Measurements from ENCODE around the gene SH3TC1.
A peak's percentile ranks its signal among the peaks of the same experiment; 100 is the strongest.

Gene SH3TC1

DNA sequence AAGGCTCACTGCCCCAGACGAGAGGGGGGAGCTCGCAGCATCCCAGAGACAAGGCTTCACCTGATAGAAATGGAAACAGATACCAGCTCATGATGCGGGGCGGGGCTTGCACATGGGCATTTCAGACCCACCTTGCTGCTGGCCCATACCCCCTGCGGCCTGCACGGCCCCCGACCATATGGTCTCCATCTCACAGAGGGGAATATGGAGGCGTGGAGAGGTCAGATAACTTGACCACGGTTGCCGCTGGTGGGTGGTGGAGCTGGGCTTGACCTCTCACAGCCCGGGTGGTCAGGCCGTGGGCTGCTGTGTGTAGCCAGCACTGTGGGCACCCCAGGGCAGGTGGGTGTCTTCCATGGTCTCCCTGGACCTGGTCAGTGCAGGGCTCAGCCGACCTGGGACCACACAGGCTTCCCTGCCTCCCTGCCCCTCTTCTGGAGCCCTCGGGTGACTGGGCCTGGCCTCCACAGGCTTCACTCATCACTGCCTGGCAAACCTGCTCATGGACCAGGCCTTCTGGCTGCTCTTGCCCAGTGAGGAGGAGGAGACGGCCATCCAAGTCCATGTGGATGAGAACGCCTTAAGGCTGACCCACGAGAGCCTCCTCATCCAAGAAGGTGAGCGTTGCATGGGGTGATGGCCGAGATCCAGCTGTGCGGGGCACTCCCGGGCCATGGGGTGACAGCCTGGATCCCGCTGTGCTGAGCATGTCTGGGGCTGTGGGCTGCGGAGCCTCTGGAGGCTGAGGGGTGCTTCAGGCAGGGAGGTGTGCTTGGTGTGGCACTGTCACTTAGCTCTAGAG is 16.8 kb downstream of the SH3TC1 start:
- no peak for DNase-seq (ENCODE audit: low spot score)

DNA sequence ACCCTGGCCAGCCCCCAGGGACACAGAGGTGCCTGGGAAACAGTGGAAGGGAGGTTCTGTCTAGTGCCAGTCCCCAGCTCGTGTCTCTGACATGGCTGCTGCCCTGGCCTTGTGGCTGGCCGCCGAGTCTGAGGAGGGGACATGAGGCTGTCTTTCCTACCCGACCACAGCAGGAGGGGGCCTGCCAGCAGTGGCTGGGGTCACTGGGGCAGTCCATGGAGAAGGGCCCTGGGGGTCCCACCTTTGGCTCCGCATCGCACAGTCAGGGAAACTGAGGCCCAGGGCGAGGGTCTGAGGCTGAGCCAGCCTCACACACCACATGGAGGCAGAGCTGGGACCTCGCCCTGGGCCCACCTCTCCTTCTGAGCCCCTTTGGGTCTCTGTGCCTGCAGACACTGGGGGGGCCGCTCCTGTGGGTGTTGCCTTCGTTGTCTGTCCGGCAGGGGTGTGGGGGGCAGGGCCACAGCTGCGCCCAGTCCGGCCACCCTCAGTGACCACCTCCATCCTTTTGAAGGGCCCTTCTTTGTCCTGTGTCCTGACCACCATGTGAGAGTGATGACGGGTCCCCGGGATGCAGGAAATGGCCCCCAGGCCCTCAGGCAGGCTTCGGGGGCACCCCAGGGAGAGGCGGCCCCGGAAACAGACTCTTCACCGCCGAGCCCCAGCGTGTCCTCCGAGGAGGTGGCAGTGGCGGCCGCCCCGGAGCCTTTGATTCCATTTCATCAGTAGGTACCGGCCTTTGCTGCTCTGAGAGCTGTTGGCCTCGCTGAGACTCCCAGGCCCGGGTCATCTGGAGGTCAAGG is 17.6 kb downstream of the SH3TC1 start:
- no peak for DNase-seq (ENCODE audit: low spot score)

DNA sequence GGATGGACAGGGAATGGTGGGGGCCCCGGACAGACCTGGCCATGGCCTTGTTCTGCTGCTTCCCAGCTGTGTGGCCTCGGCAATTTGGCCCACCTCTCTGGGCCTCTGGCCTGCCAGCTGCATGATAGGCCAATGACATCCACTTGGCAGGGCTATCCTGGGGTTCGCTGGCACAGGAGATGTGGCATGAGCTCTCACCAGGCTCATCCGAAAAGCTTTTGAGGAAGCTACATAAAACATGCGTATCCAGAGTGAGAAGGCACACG is 18.1 kb downstream of the SH3TC1 start:
- no peak for DNase-seq (ENCODE audit: low spot score)

DNA sequence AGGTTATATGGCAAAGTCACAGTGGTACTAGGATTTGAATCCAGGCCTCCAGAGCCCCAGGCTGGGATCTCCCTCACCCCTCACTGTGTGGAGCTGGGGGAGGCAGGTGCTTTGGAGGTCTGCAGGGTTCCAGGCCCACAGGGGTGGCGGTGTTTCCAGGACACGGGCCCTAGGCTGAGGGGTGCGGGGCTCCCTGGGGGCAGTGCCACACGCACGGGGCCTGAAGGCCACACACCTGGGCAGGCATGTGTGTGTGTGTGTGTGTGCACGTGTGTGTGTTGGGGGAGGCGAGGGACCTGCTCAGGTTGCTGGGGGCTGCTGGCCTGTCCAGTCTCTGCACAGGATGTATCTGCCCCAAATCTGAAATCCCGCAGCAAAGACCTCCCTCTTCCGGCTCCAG is 18.8 kb downstream of the SH3TC1 start:
- DNase-seq (ENCODE audit: low spot score) = no peak

DNA sequence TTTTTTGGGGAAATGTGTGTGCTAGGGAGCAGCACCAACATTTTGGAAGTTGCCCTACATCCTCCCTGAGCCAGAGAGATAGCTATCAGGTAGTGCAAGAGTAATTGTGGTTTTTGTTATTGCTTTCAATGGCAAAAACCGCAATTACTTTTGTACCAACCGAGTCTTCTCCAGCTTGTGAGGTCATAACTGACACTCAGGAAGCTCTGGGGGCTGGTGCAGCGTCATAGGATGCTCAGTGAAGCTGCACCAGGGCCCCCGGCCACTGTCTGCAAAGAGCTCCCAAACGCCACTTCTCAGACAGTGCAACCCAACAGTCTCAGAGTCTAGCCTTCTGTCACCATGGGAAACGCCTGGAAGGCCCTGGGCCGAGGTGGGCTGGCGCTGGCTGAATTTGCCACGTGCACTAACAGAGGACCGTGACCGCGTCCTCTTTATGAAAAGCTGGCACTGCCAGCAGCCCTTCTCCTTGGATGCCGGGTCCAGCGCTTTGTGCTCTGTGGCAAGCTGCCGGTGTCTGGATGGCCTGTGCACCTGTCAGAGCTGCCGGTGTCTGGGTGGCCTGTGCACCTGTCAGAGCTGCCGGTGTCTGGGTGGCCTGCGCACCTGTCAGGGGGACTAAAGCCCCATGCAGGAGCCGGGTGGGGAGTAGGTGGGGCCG is 19.4 kb downstream of the SH3TC1 start:
- DNase-seq (ENCODE audit: low spot score) = no peak

DNA sequence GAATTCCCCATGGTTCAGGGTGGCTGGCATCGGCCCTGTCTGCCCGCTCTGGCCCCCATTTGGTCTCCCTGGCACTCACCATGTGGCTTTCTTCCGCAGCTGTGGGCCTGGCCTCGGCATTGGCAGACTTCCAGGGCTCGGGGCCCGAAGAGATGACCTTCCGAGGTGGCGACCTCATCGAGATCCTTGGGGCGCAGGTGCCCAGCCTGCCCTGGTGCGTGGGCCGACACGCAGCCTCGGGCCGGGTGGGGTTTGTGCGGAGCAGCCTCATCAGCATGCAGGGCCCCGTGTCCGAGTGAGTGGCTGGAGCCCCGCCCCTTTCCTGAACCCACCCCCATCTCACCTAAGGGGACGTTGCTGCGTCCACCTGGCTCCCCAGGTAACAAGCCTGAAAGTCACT is 20.1 kb downstream of the SH3TC1 start:
- DNase-seq (ENCODE audit: low spot score) = no peak

DNA sequence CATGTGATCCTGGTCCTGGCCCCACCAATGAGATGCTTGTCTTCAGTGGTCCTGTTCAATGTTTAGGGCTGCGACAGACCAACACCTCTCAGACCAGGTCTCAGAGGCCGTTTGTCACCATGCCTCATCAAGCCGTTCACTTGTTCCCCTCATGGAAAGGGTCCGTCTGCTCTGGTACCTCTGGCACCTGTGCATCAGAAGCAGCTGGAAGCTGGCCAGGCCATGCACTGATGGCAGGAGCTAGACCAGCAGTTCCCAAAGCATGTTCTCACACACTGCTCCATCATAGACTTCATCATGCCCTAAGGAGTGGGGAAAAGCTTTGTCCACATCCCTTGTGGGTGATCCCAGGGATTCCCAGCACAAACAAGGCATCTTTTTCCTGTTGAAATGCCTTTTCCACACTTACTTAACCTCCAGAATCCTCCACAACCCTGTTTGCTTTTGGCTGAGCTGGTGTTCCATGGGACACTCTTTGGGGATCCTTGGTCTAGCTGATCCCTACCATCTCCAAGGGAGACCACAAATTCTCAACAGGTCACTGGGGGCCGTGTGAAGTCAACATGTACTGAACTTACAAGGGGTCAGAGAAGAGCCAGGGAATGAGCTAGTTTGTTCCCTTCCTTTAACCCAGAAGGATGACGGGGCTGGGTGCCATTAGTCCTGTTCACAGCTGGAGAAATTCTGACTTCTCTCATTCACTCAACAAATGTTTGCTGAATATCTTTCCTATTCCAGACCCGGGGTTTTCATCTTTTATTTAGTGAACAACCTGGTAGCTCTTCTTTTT is 21.8 kb downstream of the SH3TC1 start:
- no peak for DNase-seq (ENCODE audit: low spot score)

DNA sequence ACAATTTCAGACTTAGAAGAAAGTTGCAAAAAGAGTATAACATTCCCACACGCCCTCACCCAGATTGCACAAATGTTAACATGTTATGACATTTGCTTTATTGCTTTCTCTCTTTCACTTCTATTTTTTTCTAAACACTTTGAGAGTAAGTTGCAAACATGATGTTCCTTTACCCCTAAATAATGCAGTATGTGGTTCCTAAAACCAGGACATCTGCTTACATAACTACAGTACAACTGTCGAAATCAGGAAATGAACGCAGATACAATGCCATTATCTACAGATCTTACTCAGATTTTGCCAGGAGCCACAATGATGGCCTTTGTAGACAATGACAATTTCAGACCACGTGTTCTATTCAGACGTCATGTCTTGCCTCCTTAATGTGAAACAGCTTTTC is 22.4 kb downstream of the SH3TC1 start:
- no peak for DNase-seq (ENCODE audit: low spot score)

DNA sequence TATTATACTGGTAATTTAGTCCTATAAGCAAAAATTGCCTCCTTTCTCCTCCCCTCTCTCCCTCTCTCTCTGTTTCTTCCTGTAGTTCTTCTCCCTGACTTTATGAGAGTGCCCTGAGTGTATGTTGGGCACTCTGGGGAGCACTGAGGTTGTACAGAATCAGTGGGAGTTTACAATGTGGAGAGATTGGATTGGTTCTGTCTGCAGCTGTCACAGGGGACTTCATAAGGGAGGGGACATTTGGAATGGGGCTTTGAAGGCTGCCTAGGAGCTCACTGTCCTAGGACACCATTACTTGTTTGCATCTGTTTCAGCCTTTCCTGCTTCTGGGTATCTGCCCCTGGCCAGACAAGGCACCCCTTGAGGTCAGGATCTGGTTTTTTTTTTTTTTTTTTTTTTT is 22.9 kb downstream of the SH3TC1 start:
- DNase-seq (ENCODE audit: low spot score) = no peak

DNA sequence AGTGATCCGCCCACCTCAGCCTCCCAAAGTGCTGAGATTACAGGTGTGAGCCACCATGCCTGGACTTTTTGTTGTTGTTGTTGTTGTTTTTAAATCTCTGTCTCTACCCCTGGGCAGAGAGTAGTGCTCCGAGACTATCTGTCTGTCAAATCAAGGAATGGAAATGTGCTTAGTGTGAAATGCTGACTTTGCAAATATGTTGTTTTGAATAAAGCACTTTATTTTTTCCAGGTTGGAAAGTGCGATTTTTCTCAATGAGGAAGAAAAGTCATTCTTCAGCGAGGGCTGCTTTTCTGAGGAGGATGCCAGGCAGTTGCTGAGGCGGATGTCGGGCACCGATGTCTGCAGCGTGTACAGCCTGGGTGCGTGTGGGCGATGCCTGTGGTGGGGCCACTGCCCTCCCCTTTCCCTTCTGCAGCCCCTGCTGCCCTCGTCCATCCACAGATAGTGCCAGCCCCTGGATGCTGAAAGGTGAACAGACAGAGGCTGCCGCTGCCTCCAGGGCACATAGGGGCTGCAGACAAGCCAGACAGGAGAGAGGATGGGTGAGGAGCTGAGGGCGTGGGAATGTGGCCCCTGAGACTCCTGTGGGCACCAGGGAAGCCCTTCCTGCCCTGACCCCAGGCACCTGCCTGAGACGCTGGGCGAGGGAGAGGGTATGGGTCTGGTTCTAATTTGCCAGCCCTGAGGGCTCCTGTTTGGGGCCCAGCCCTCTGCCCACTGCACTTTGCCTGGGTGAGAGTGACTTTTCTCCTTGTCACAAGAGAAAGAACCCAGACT is 23.7 kb downstream of the SH3TC1 start:
- DNase-seq (ENCODE audit: low spot score) = no peak

DNA sequence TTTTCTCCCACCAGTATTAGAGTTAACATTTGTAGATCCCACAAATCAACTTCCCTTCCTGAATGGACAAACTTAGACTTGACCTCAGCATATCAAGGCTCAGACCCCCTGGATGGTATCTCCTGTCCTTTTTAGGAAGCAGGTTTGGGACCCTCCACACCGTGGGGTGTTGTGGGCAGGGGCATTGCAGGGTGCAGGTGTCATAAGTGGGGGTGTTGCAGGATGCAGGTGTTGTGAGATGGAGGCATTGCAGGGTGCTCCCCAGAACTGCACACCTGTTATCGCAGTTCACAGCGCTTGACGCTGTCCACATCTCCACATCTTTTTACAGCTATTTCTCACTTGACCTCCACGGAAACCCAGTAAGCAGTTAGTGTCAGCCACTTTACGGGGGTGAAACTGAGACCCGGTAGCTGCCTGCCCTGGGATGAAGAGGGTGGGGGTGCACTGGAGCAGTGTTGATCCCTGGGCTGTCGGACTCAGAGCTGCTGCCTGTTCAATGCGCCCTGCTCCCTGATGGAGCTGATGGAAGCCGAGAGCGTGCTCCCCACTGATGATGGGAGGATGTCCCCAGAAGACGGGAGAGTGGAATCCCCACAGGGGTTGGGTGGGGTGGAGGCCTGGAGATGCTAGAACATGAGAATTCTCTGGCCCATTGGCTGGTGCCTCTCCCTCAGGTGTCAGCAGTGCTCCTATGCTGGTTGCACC is 25.3 kb downstream of the SH3TC1 start:
- no peak for DNase-seq (ENCODE audit: low spot score)

DNA sequence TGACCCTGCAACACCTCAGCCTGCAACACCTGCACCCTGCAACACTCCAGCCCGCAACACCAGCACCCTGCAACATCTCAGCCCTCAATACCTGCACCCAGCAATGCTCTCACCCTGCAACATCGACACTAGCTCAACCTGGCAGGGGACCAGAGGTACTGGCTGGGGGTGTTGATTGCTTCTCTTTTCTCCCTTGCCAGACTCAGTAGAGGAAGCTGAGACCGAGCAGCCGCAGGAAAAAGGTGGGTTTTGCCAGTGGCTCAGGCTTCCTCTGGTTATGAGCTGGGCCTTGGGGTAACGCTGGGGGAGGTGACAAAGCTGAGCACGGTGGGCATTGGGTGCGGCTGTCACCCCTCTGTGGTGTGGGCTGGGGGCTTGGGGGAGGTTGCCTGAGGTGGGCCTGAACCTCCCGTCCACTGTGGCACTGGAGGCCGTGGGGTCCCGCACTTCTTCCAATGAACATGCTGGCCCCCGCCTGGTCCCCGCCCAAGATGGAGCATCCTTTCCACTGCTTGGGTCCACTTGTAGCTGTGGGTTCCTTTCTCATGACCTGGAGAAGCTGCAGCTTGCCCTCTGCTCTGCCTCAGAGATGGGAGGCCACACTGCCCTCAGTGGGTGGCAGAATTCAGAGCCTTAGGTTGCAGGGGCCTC is 26.0 kb downstream of the SH3TC1 start:
- no peak for DNase-seq (ENCODE audit: low spot score)

DNA sequence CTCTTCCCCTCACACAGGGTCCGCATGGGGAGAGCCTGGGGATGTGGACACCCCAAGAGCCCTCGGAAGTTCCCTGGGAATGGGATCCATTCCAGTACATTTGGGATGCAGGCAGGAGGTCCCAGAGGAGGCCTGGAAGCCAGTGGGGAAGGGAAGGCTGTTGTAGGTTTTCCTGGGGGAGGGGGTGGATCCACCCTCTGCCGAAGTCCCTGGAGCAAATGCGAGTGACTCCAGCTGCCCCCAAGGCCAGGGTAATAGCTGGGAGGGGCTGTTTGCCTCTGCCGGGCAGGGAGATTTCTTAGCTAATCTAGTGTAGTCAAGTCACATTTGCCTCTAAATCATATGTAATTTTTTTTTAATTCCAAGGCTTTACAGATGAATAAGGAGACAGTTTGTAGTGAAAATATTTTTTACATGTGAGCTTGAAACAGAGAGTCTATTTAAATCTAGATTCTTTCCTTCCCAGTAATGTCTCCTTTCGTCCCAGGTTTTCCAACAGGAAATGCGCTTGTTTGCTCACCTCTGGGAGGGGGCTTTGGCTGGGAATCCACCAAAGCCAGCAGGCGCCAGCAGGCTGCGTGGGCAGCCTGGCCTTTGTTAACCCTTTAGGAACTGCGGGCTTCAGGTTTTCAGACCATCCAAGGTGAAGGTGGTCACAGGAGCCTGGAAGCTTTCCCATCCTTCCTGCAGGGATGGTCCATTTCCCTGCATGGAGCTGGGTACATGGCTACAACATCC is 26.8 kb downstream of the SH3TC1 start:
- no peak for DNase-seq (ENCODE audit: low spot score)

DNA sequence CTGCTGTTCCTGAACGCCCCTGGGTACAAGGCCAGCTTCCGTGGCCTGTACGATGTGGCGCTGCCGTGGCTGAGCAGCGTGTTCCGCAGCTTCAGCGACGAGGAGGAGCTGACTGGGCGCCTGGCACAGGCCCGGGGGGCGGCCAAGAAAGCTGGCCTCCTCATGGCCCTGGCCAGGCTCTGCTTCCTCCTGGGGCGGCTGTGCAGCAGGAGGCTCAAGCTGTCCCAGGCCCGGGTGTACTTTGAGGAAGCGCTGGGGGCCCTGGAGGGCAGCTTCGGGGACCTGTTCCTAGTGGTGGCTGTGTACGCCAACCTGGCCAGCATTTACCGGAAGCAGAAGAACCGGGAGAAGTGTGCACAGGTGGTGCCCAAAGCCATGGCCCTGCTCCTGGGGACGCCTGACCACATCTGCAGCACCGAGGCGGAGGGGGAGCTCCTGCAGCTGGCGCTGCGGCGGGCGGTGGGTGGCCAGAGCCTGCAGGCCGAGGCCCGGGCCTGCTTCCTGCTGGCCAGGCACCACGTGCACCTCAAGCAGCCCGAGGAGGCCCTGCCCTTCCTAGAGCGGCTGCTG is 28.2 kb downstream of the SH3TC1 start:
- DNase-seq (ENCODE audit: low spot score) = no peak

DNA sequence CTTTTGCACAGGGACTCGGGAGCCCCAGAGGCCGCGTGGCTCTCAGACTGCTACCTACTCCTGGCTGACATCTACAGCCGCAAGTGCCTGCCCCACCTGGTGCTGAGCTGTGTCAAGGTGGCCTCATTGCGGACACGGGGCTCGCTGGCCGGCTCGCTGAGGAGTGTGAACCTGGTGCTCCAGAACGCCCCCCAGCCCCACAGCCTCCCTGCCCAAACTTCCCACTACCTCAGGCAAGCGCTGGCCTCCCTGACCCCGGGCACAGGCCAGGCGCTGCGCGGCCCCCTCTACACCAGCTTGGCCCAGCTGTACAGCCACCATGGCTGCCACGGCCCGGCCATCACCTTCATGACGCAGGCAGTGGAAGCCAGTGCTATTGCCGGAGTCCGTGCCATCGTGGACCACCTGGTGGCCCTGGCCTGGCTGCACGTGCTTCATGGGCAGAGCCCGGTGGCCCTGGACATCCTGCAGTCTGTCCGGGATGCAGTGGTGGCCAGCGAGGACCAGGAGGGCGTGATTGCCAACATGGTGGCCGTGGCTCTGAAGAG is 28.8 kb downstream of the SH3TC1 start:
- DNase-seq (ENCODE audit: low spot score) = no peak

DNA sequence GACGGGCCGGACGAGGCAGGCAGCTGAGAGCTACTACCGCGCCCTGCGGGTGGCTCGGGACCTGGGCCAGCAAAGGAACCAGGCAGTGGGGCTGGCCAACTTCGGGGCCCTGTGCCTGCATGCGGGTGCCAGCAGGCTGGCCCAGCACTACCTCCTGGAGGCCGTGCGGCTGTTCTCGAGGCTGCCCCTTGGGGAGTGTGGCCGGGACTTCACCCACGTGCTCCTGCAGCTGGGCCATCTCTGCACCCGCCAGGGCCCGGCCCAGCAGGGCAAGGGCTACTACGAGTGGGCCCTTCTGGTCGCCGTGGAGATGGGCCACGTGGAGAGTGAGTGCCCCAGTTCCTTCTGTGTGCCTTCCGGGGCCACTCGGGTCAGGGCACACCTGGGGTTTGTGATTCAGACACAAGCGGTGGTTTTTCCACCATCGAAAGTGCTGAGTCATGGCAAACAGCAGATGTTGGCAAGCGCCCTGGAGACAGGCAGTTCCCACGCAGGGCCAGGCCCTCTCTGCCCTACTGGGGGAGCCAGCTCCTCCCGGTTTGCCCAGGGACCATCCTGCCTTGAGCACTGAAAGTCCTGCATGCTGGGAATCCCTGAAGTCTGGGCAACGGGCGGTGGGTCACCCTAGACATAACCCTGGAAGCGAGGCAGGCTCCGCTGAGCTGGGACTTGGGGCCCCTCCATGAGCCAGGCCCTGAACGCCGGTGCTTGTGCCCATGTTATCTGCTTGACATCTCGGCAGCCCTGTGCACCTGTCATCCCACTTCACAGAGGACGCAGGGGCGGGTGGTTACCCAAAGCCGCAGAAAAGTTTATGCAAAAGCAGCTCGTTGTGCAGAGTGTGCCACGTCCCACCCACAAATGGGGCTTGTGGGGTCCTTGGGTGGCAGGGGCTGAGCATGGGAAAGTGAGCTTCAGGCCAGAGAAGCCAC is 29.5 kb downstream of the SH3TC1 start:
- DNase-seq (ENCODE audit: low spot score) = peak; percentile 30

DNA sequence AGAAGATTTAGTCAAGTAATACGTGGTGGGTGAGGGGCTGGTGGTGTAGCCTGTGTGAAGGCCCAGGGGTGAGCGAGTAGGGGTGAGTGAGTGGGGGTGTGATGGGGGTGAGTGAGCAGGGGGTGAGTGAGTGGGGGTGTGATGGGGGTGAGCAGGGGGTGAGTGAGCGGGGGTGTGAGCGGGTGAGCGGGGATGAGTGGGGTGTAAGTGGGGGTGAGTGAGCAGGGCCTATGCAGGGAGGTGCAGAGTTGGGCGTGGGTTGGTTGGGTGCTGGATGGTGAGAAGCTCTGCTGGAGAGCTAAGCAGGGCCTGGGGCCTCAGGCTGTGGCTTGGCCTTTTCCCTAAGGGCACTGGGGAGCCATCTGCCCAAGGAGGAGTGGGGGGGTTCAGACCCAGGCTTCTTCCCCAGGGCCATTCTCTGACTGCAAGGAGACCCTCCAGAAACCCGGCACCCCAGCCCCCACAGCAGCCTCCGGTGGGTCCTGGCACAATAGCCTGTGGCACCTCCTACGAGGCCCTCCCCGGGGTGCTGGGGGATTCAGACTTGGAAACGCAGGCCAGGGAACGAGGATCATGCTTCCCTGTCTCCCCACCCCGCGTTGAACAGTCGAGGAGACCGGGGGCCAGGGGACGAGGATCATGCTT is 30.4 kb downstream of the SH3TC1 start:
- no peak for DNase-seq (ENCODE audit: low spot score)
